ENCODE measurements around the gene BCDIN3D. TPM values are rescaled to one million over a fixed set of nuclear protein-coding genes. Genes with fewer than 3 reads are reported as not detected.
A peak's percentile ranks its signal among the peaks of the same experiment; 100 is the strongest.

The BCDIN3D gene
- total RNA-seq, 1 donor, result 5.4 TPM

DNA sequence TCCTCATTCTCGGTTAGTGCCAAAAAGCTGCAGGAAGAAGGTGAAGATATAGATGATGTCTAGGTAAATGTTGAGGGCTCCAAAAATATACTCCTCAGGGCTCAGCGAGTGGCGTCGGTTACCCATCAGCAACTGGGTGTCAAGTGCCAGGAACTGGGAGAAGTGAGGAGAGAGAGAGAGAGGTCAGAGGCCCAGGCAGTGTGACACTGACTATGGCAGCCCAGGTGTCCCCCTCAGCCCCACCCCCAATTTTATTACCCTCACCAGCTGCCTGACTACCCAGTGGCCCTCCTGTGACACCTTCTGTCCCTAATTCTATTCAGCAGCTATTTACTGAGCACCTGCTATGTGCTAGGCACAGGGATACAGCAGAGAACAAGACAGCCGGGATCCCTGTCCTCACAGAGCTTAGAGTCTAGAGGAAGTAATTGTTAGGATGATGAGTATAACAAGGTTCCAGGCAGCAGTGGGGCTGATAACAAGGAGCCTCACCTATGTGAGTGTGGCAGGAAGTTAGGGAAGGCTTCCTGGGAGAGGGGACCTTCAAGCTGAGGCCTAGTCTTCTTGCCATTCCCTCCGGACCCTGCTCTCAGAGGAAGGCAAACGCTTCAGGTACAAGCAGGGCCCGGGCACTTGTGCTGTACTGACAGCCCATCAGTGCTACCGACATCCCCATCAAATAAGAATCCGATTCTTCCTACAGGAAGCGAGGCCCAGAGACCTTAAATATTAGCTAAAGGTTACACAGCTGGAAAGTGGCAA lies 27.8 kb upstream of the BCDIN3D start:
- no peaks in the 10 kb centered on the region for H3K79me2 ChIP-seq (ENCODE audit: insufficient read depth, low read length)
- H3K4me1 ChIP-seq (ENCODE audit: insufficient read depth, low read length), result peaks cover 24% of the 10 kb centered on the region
- H3K36me3 ChIP-seq (ENCODE audit: insufficient read depth, low read length), result no peaks in the 10 kb centered on the region
- no peak overlapping the region for H3K4me3 ChIP-seq (ENCODE audit: insufficient read depth, low read length)
- TF ChIP-seq, protein P1, sequence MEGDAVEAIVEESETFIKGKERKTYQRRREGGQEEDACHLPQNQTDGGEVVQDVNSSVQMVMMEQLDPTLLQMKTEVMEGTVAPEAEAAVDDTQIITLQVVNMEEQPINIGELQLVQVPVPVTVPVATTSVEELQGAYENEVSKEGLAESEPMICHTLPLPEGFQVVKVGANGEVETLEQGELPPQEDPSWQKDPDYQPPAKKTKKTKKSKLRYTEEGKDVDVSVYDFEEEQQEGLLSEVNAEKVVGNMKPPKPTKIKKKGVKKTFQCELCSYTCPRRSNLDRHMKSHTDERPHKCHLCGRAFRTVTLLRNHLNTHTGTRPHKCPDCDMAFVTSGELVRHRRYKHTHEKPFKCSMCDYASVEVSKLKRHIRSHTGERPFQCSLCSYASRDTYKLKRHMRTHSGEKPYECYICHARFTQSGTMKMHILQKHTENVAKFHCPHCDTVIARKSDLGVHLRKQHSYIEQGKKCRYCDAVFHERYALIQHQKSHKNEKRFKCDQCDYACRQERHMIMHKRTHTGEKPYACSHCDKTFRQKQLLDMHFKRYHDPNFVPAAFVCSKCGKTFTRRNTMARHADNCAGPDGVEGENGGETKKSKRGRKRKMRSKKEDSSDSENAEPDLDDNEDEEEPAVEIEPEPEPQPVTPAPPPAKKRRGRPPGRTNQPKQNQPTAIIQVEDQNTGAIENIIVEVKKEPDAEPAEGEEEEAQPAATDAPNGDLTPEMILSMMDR (IDR thresholded peaks at IDR 0.05; ENCODE audit: extremely low read depth, low read depth, low read length), result no peak
- H2AFZ ChIP-seq (ENCODE audit: low read length), result no peak overlapping the region
- no peak overlapping the region for H3K27ac ChIP-seq (ENCODE audit: low read depth, low read length)
- peaks cover 2% of the 10 kb centered on the region for H3K27me3 ChIP-seq (ENCODE audit: insufficient read depth, low read length)
- H3K9me3 ChIP-seq (ENCODE audit: low read depth, low read length), result no peaks in the 10 kb centered on the region
- DNase-seq (ENCODE audit: insufficient read length, low spot score, missing footprints), result no peak
- no peak overlapping the region for H3K4me2 ChIP-seq (ENCODE audit: insufficient read depth, low read length)
- H4K20me1 ChIP-seq (ENCODE audit: insufficient read depth, low read length), result no peaks in the 10 kb centered on the region

DNA sequence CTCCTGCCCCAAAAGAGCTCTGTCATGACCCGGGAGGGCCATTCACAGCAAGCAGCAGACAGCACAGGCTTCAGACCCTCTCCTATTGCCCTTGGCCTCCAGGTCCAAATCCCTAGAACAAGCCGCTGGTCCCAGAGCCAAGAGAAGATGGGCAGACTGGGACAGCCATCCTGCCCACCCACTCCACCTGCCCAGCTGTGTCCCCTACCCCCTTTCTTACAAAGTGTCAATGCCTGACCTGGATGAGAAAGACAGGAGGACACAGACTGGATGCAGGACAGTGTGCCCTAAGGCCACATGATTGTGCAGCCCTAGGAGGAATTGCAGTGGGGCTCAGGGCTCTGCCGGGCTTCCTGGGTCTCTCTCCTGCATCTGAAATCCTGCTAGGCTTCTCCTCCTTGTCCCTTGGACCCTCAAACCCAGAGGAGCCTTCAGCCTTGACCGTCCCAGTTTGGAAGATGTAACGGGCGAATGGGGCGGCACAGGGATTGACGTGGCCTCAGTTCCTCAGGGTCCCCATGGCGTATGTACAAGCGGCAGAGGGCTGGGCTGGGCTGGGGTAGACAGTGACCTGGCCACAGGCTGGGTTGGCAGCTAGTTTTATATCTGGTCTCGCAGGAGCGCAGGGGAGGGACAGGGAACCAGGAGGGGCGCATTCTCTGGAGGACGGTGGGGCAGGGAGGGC lies 27.1 kb upstream of the BCDIN3D start:
- no peak overlapping the region for H3K4me2 ChIP-seq (ENCODE audit: insufficient read depth, low read length)
- H4K20me1 ChIP-seq (ENCODE audit: insufficient read depth, low read length), result no peaks in the 10 kb centered on the region
- H3K36me3 ChIP-seq (ENCODE audit: insufficient read depth, low read length), result no peaks in the 10 kb centered on the region
- H3K4me3 ChIP-seq (ENCODE audit: insufficient read depth, low read length), result no peak overlapping the region
- H2AFZ ChIP-seq (ENCODE audit: low read length), result peak overlapping the region; percentile 6
- no peak for DNase-seq (ENCODE audit: insufficient read length, low spot score, missing footprints)
- TF ChIP-seq, protein P1 (IDR thresholded peaks at IDR 0.05; ENCODE audit: extremely low read depth, low read depth, low read length), result no peak
- H3K4me1 ChIP-seq (ENCODE audit: insufficient read depth, low read length), result peaks cover 24% of the 10 kb centered on the region
- H3K79me2 ChIP-seq (ENCODE audit: insufficient read depth, low read length), result no peaks in the 10 kb centered on the region
- no peaks in the 10 kb centered on the region for H3K9me3 ChIP-seq (ENCODE audit: low read depth, low read length)
- H3K27ac ChIP-seq (ENCODE audit: low read depth, low read length), result no peak overlapping the region
- H3K27me3 ChIP-seq (ENCODE audit: insufficient read depth, low read length), result peaks cover 10% of the 10 kb centered on the region

DNA sequence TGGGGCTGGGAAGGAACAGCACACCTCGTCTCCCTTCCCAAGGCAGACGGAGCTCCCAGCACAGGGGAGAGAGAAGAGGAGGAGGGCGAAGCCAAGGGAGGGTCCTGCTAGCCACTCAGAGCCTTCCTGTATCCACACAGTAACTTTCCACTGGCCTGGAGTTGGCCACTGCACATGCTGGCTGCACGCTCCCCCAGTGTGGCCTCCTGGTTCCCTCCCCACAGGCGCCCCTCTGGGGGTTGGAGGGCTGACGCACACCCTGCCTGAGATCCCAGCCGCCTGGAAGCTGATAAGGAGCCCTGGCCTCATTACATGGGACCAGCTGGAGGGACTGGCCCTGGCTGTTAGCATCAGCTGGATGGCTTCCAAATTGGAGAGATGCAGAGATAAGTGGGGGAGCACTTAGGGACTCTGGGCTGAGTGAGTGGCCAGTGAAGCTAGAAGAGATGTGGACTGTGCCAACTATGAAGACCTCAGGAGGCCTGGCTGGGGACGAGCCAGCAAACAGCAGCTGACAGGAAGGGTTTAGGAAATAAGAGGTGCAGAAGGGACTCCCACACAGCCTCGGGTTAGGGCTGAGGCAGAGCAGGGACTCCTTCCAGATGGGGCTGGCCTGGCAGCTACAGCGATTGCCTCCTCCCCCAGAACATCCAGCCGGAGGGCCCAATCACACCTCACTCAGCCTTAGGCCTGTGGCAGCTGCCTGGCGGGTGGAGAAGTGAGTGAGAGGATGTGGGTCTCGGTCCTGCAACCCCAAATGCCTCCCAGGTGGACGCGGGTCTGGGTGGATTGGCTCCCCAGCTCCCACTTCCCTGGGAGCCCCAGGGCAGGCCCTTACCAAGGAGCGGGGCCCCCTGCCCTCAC lies 26.3 kb upstream of the BCDIN3D start:
- TF ChIP-seq, protein P1 (IDR thresholded peaks at IDR 0.05; ENCODE audit: extremely low read depth, low read depth, low read length), result no peak
- H3K9me3 ChIP-seq (ENCODE audit: low read depth, low read length), result no peaks in the 10 kb centered on the region
- H4K20me1 ChIP-seq (ENCODE audit: insufficient read depth, low read length), result no peaks in the 10 kb centered on the region
- no peak overlapping the region for H3K4me3 ChIP-seq (ENCODE audit: insufficient read depth, low read length)
- peak; percentile 98 for DNase-seq (ENCODE audit: insufficient read length, low spot score, missing footprints)
- peak overlapping the region; percentile 33 for H3K4me2 ChIP-seq (ENCODE audit: insufficient read depth, low read length)
- H3K4me1 ChIP-seq (ENCODE audit: insufficient read depth, low read length), result peaks cover 24% of the 10 kb centered on the region
- peak overlapping the region; percentile 46 for H3K27ac ChIP-seq (ENCODE audit: low read depth, low read length)
- H3K36me3 ChIP-seq (ENCODE audit: insufficient read depth, low read length), result no peaks in the 10 kb centered on the region
- H2AFZ ChIP-seq (ENCODE audit: low read length), result peak overlapping the region; percentile 6
- peaks cover 12% of the 10 kb centered on the region for H3K27me3 ChIP-seq (ENCODE audit: insufficient read depth, low read length)
- no peaks in the 10 kb centered on the region for H3K79me2 ChIP-seq (ENCODE audit: insufficient read depth, low read length)
